NAMALWA (cell line): ENCODE measurements around the gene IDH1.
"Not testable (repeated sequence)": the region's sequence is repeated elsewhere in the genome, so short reads cannot be mapped to it uniquely, and the experiment has no call there.

Experiments used
- DNase-seq: peaks from one replicate; pipeline ENCODE4 v3.0.0-alpha.2; 2015; ENCODE audit warnings: low spot score

The IDH1 gene

DNA sequence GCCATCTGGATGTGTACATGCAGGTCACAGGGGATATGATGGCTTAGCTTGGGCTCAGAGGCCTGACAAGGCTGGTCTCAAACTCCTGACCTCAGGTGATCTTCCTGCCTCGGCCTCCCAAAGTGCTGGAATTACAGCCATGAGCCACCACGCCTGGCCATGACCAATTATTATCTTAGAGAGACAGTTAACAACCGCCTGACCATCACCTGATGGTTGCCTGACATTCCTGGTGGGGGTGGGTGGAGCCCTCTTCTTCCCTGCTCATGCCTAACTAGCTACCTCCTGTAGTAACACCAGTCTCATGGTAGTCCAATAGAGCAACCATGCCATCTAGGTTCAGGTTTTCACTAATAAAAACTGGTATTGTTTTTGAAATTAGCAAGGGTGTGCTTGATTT lies 33.0 kb downstream of the IDH1 start:
- not testable (repeated sequence) for DNase-seq

- DNase-seq, result no peak
These were observed 44.0 kb downstream of the IDH1 start for GRCh38 chr2:208210688-208211451.

GRCh38 chr2:208208335-208209085 lies 46.4 kb downstream of the IDH1 start:
- DNase-seq, result no peak

GRCh38 chr2:208207769-208208168 lies 47.1 kb downstream of the IDH1 start:
- DNase-seq, result no peak

DNA sequence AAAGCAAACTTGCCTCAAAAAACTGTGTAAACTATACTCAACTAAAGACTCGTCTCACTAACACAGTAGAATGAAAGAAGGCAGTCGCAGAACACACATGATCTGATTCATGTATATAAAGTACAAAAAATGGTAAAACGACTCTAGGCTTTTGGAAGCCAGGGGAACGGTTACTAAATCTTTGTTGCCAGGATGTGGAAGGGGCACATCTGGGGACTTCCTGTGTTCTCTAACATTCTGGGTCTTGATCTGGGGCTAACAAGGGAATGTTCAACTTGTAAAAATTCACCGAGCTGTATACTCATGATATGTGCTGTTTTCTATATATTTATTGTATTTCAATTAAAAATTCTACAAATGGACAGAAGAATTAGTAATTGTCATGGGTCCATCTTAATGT lies 50.7 kb downstream of the IDH1 start:
- no peak for DNase-seq

GRCh38 chr2:208195531-208195930 lies 59.3 kb downstream of the IDH1 start:
- DNase-seq, result no peak

DNA sequence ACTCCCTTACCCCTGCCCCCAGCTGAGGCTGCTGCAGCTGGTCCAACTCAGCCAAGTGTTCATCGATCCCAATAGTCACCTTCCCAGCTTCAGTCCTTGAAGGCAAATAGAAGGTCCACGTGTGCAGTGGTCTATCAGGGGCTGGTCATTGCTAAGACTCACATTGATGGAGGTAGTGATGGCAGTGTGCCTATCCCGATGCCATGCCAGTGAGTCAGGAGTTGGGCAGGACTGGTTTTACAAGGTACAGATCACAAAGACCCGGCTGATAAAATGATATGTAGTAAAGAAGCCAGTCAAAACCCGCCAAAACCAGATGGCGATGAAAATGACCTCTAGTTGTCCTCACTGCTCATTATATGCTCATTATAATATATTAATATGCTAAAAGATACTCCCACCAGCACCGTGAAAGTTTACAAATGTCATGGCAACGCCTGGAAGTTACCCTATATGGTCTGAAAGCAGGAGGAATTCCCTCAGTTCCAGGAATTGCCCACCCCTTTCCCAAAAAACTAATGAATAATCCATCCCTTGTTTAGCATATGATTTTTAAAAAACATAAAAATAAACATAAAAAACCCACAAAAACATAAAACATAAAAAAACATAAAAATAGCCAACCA lies 62.1 kb downstream of the IDH1 start:
- DNase-seq, result no peak

GRCh38 chr2:208189810-208190503 lies 64.9 kb downstream of the IDH1 start, which contains the start of gene C2orf80:
TSS of gene C2orf80 (minus strand) at chr2:208190030. CDS start at chr2:208186986, 3,044 bp downstream.
- DNase-seq, result no peak

GRCh38 chr2:208189069-208189809 lies 65.6 kb downstream of the IDH1 start:
- no peak for DNase-seq

DNA sequence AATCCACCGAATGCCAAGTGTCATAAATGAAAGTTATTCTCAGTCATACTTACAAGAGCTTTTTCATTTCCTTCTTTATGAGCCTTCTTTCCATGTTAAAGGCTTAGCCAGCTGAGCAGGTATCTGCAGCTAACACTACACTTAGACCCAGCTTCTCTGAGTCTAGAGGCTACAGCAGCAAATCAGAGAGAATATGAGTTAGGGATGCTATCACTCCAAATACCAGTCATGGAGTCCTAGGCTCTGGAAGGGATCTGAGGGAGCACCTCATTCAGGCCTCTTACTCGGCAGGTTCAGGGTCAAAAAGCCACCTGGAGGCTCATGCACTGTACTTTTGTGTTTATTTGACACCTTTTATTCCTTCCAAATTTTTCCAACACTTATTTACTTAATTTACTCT lies 68.0 kb downstream of the IDH1 start:
- no peak for DNase-seq

DNA sequence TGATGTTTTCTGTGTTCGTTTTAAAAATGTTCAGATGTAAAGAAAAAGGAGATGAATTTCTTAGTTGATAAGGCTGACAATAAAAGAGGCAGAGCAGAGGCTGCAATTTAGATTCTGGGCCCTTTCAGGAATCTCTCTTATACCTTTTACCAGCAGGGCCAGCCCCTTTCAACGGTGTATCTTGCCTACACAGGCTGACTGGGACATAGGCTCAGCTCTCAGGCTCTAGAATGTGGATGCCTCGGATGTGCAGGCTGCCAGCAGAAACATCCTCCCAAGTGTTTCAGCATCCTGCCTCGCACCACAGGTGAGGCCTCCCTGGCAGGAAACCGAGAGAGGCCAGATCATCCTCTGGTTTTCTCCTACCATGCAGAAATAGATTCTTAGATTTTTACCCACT lies 68.4 kb downstream of the IDH1 start:
- DNase-seq, result no peak
